ENCODE results near the gene GPHN.
"Not testable (repeated sequence)": the region's sequence is repeated elsewhere in the genome, so short reads cannot be mapped to it uniquely, and the experiment has no call there.

Gene GPHN

GRCh38 chr14:66677780-66678179 lies 169.8 kb downstream of the GPHN start:
- no peak for DNase-seq

- no peak for DNase-seq
These were observed 172.3 kb downstream of the GPHN start for GRCh38 chr14:66680216-66680615.

DNA sequence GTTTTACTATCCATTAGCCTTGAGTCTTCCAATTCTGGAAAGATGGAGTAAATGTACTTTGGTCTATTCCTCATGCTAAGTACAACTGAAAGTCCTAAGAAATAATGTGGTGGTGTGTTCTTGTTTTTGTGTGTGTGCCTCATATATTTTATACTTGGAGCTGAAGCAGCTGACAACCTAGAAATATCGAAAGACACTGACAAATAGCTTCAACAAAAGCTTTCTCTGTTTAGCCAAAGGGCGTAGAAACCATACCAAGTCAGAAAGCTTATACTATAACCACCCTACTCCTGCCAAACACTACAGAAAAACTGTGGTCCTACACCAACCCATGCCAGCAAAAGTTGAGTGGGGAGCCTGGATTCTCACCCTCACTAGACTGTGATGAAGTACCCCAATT lies 188.4 kb downstream of the GPHN start:
- DNase-seq, result no peak

- no peak for DNase-seq
These were observed 190.6 kb downstream of the GPHN start for GRCh38 chr14:66698503-66698902.

DNA sequence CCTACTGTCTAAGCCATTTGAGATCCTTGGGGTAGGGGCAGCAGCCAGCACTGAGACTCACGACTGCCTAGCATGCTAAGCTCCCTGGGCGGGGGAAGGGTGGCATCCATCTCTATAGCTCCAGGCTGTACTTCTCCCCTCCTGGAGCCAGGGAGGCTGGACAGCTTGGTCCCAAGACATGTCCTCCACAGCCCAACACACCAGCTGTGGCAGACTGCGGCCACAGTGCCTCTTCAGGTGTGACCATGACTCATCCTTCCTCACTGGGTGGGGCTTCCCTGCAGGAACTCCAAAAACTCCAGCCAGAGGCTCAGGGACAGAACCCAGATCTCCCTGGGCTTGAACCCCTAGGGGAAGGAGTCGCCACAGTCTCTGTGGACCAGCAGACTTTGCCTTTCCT lies 193.9 kb downstream of the GPHN start:
- no peak for DNase-seq

GRCh38 chr14:66708267-66708666 lies 200.3 kb downstream of the GPHN start:
- no peak for DNase-seq

GRCh38 chr14:66709291-66709690 lies 201.3 kb downstream of the GPHN start:
- DNase-seq, result no peak

DNA sequence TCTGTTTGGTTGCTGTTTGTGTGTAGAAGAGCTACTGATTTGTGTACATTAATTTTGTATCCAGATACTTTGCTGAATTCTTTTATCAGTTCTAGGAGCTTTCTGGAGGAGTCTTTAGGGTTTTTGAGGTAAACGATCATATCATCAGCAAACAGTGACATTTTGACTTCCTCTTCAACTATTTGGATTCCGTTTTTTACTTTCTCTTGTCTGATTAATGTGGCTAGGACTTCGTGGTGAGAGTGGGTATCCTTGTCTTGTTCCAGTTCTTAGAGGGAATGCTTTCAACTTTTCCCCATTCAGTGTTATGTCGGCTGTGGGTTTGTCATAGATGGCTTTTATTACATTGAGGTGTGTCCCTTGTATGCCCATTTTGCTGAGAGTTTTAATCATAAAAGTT lies 206.3 kb downstream of the GPHN start:
- DNase-seq, result not testable (repeated sequence)

DNA sequence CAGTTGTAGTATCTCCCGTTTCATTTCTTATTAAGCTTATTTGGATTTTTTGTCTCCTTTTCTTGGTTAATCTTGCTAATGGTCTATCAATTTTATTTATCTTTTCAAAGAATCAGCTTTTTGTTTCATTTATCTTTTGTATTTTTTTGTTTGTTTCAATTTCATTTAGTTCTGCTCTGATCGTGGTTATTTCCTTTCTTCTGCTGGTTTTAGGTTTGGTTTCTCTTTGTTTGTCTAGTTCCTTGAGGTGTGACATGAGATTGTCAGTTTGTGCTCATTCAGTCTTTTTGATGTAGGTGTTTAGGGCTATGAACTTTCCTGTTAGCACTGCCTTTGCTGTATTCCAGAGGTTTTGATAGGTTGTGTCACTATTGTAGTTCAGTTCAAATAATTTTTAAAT lies 207.4 kb downstream of the GPHN start:
- peak in 1 of 2 donors; percentile 0 for DNase-seq

DNA sequence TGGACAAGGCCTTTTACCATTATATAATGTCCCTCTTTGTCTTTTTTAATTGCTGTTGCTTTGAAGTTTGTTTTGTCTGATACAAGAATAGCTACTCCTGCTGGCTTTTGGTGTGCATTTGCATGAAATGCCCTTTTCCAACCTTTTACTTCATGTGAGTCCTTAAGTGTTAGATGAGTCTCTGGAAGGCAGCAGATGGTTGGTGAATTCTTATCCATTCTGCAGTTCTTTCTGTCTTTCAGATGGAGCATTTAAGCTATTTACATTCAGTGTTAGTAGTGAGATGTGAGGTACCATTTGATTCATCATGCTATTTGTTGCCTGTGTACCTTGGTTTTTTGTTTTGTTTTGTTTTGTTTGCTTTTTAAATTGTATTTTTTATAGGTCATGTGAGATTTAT lies 208.3 kb downstream of the GPHN start:
- DNase-seq, result no peak

DNA sequence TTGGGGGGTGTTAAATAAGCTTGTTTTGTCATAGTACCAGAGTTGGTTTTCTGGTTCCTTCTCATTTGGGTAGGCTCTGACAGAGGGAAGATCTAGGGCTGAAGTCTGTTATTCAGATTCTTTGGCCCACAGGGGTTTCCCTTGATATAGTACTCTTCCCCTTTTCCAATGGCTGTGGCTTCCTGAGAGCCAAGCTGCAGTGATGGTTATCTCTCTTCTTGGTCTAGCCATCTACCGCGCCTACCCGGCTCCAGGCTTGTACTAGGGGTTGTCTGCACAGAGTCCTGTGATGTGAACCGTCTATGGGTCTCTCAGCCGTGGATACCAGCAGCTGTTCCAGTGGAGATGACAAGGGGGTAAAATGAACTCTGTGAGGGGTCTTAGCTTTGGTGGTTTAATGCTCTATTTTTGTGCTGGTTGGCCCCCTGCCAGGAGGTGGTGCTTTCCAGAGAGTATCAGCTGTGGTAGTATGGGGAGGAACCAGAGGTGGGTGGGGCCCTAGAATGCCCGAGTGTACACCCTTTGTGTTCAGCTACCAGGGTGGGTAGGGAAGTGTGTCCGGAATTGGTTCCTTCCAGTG lies 209.7 kb downstream of the GPHN start:
- no peak for DNase-seq

GRCh38 chr14:66724996-66725395 lies 217.0 kb downstream of the GPHN start:
- DNase-seq, result no peak

- DNase-seq, result not testable (repeated sequence)
These were observed 223.4 kb downstream of the GPHN start for GRCh38 chr14:66731298-66731697.

DNA sequence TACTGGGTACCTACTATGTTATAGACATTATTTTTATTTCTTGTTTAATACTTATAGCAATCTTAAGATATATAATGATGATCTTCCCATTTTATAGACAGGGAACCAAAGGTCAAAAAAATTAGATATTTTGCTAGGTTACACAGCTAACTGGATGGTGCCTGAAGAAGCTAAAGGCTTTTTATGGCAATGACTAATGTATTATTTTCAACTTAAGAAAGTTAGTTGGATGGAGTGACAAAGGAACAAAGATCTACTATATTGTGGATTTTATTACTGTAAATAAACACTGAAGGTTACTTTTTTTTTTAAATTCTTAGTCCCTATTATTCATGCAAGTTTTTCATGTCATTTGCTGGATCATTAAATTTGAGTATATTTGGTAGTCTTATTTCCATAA lies 227.9 kb downstream of the GPHN start:
- DNase-seq, result no peak

GRCh38 chr14:66739826-66740225 lies 231.9 kb downstream of the GPHN start:
- no peak for DNase-seq

GRCh38 chr14:66745078-66745477 lies 237.1 kb downstream of the GPHN start:
- no peak for DNase-seq

DNA sequence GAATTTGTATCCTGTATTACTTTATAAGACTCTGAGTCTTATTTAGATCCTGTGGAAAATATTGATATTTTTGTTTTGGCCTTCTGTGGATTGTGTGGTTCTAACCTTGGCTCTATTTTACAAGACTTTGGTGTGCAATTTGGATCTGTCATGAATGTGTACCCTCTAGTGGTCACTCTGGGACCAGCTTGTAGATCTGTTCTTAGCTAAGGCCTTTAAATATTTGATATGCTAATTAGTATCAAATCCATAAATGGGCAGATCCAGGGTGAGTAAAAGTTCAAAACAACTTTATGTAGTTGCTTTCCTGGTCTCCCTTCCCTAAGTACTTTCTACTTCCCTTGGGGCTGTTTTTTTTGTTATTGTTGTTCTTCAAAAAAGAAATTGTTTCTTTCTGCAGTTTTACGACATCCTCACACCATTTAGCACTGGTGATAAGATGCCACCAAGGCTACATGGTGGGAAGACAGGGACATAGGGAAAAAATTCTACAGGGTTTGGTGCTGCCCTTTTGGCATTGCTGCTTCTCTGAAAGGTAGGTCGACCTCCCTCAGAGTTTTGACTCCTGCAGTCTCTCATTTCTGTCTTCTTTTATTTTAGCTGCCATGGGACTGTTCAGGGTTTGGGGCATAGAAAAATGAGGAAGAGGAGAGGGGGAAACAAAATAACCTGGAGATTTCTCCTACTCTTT lies 238.5 kb downstream of the GPHN start:
- DNase-seq, result peak in 1 of 2 donors; percentile 12

- no peak for DNase-seq
These were observed 244.2 kb downstream of the GPHN start for GRCh38 chr14:66752109-66752508.

- no peak for DNase-seq
These were observed 250.2 kb downstream of the GPHN start for GRCh38 chr14:66758031-66758613.

- no peak for DNase-seq
These were observed 264.2 kb downstream of the GPHN start for GRCh38 chr14:66772146-66772545.

- no peak for DNase-seq
These were observed 274.9 kb downstream of the GPHN start for GRCh38 chr14:66782853-66783252.

DNA sequence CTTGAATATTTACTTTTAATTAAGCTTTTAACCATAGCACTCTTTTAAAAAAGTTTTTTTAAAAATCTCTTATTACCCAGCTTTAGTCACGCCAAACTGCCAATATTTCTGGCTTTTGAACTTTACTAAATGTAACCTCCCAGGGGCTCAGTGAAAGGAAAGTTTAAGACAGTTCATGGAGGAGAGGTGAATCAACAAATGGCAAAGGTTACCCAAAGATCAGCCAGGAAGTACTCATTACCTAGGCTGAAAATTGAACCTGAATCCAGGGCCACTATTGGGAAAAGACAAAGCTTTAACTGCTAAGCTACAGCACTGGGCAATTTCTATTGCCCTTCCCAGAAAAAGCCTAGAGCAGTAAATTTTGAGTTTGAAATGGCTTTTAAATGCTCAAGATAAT lies 282.2 kb downstream of the GPHN start:
- DNase-seq, result no peak

- no peak for DNase-seq
These were observed 295.0 kb downstream of the GPHN start for GRCh38 chr14:66802962-66803361.

- no peak for DNase-seq
These were observed 296.2 kb downstream of the GPHN start for GRCh38 chr14:66804141-66804540.

- no peak for DNase-seq
These were observed 305.7 kb downstream of the GPHN start for GRCh38 chr14:66813636-66814035.

All from CD4-positive, alpha-beta T cell treated with Interleukin-4 for 1 hour (primary cell).